H1 (cell line): ENCODE results near the gene PKD2L2. TPM values are rescaled to one million over a fixed set of nuclear protein-coding genes. Genes with fewer than 3 reads are reported as not detected.

ENCODE experiments used
- CTBP2 ChIP-seq: IDR thresholded peaks from 2 replicates; pipeline ENCODE4 v1.7.0; 2011; ENCODE audit warnings: borderline replicate concordance, mild to moderate bottlenecking, moderate library complexity, mixed read lengths, low read length; ENCODE audit not compliant: insufficient read depth, insufficient read length
- EP300 ChIP-seq, 2 experiments: IDR thresholded peaks; 1 replicate in 1 of 2; 2 replicates in 1 of 2; pipeline ENCODE4 v1.6.1; 2011 to 2012; ENCODE audit warnings: low read depth in 2 of 2, low read length in 2 of 2, mild to moderate bottlenecking in 2 of 2, borderline replicate concordance in 1 of 2, inconsistent platforms in 1 of 2, moderate library complexity in 1 of 2
- EZH2 ChIP-seq: fragments of 200-600 bp; sonication (generic); IDR thresholded peaks from 2 replicates; pipeline ENCODE4 v1.7.1; 2012; ENCODE audit warnings: low read depth, mild to moderate bottlenecking, moderate library complexity, low read length, inconsistent platforms; ENCODE audit not compliant: severe bottlenecking
- HDAC6 ChIP-seq: IDR thresholded peaks from one replicate; pipeline ENCODE4 v1.7.1; 2012; ENCODE audit warnings: low read depth, mild to moderate bottlenecking, inconsistent platforms, low read length, moderate library complexity
- SIN3A ChIP-seq, 2 experiments: IDR thresholded peaks in 1 of 2; conservative IDR thresholded peaks in 1 of 2; 2 replicates each; pipeline ENCODE4 v1.6.1; 2011 to 2012; ENCODE audit warnings: low read length in 2 of 2, improper control_type of control experiment in 1 of 2, low read depth in 1 of 2, mild to moderate bottlenecking in 1 of 2
- TEAD4 ChIP-seq: IDR thresholded peaks from 2 replicates; pipeline ENCODE4 v1.6.1; 2012; ENCODE audit warnings: low read depth, low read length, inconsistent platforms, mixed read lengths
- polyA plus RNA-seq, 7 experiments: library from polyadenylated mRNA; depleted of rRNA in 3 of 7; stranded (reverse) in 5 of 7; unstranded in 2 of 7; fragments of >200 nt in 5 of 7; fragments of 200-250 nt in 2 of 7; gene quantifications; 1 replicate in 5 of 7; 2 replicates in 1 of 7; 4 replicates in 1 of 7; pipeline versions ENCODE4 v1.2.1 to v1.2.3, GENCODE V29; 2011 to 2013; ENCODE audit warnings: missing spikeins in 2 of 7, mixed read lengths in 2 of 7
- total RNA-seq: library from RNA; stranded (reverse); fragmentation: NEBNext Ultra II Directional; extraction: Animal tissue kit (Norgen Biotek cat#: 25700); gene quantifications from 2 replicates; pipeline ENCODE4 v1.2.1, GENCODE V29; 2021

The PKD2L2 gene
- total and polyA plus RNA-seq, 2 of the 8 experiments (the other 6 are each of a cell fraction or from before 2014, with no cell fraction given): not detected

- TF ChIP-seq SIN3A (conservative IDR thresholded peaks at IDR 0.05 in 1 of 2, IDR thresholded peaks at IDR 0.05 in 1 of 2; ENCODE audit: low read depth in 1 of 2, low read length in 2 of 2) (no peak), EP300 (IDR thresholded peaks at IDR 0.05; ENCODE audit: borderline replicate concordance in 1 of 2, low read depth in 2 of 2, low read length in 2 of 2) (no peak), TEAD4 (no peak), HDAC6 (no peak), CTBP2 (no peak), EZH2 (no peak)
Measured at GRCh38 chr5:137858954-137859353, 30.3 kb upstream of the PKD2L2 start (continued).
